ENCODE data around the gene ADA.

Gene ADA

DNA sequence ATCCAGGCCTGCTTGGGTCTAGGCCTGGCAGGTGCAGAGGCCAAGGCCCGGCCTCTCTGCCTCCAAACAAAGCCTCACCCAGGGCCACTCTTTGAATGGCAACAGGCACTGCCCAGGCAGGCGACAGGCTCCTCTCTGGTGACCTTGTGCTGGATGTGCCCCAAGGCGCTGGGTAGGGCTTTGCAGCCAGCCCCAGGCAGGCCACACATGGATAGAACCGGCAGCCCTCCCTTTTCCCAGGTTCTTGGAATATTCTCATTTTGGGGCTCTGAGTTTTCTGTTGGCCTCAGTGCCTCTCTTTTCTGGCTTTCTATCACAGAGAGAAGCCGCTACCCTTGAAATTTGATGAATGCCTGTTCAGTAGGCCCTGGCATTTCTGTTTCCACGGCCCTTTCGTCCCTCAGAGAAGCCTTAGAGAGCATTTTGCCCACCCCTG is 50.2 kb downstream of the ADA start:
- TF ChIP-seq, protein P1, sequence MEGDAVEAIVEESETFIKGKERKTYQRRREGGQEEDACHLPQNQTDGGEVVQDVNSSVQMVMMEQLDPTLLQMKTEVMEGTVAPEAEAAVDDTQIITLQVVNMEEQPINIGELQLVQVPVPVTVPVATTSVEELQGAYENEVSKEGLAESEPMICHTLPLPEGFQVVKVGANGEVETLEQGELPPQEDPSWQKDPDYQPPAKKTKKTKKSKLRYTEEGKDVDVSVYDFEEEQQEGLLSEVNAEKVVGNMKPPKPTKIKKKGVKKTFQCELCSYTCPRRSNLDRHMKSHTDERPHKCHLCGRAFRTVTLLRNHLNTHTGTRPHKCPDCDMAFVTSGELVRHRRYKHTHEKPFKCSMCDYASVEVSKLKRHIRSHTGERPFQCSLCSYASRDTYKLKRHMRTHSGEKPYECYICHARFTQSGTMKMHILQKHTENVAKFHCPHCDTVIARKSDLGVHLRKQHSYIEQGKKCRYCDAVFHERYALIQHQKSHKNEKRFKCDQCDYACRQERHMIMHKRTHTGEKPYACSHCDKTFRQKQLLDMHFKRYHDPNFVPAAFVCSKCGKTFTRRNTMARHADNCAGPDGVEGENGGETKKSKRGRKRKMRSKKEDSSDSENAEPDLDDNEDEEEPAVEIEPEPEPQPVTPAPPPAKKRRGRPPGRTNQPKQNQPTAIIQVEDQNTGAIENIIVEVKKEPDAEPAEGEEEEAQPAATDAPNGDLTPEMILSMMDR (IDR thresholded peaks at IDR 0.05; ENCODE audit: control insufficient read depth, extremely low read depth, insufficient read depth), result no peak
- DNase-seq (ENCODE audit: low read depth), result no peak
- H3K4me3 ChIP-seq (ENCODE audit: low read depth, low read length), result no peak overlapping the region

DNA sequence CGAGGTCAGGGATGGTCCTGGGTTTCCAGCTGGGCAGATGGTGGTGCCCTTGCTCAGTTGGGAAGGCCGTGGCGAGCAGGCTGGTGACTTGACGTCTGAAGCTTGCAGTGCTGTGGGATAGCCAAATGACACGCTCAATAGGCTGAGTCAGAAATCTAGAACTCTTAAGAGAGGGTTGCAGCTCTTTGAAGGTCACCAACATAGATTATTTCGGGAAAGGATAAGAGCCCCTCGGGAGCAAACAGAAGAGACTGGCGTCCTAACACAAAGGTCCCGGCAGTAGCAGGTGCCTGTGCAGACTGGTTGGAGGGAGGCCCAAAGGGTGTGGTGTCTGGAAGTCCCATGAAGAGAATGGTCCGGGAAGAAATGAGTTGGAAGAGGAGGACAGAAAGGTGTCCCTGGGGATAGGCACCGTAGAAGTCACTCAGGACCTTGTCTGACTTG is 50.7 kb downstream of the ADA start:
- no peak for DNase-seq (ENCODE audit: low read depth)
- no peak overlapping the region for H3K4me3 ChIP-seq (ENCODE audit: low read depth, low read length)
- TF ChIP-seq, protein P1 (IDR thresholded peaks at IDR 0.05; ENCODE audit: control insufficient read depth, extremely low read depth, insufficient read depth), result no peak

DNA sequence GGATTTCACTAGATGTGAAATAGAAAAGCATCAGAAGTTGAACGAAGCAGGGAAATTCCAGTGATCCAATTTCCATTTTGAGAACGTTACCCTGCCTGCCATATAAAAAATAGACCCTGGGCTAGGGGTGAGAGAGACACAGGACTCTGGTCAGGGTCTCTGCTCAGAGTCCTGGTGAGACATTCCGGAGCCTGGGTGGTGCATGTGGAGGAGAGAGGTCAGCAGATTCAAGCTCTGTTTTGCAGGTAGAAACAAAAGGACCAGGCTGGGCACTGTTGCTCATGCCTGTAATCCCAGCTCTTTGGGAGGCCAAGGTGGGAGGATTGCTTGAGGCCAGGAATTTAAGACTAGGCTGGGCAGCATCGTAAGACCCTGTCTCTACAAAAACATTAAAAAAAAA is 51.2 kb downstream of the ADA start:
- no peak overlapping the region for H3K4me3 ChIP-seq (ENCODE audit: low read depth, low read length)
- DNase-seq (ENCODE audit: low read depth), result no peak
- TF ChIP-seq, protein P1 (IDR thresholded peaks at IDR 0.05; ENCODE audit: control insufficient read depth, extremely low read depth, insufficient read depth), result no peak

DNA sequence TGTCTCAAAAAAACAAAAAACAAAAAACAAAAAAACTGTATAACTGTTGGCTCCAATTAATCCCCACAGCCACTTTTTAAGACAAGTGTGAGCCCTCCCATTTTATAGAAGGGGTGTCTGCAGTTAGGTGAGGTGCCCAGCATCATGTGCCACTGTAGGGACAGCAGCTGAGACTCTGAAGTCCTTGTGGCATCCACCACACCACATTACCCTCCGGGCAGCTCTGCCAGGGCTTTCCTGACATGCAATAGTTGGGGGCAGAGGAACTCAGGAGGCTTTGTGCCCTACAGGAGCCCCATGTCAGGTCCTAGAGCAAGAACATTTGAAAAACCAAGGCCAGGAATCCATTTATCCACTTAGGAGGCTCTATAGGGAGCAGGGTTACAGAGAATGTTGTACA is 51.8 kb downstream of the ADA start:
- no peak overlapping the region for H3K4me3 ChIP-seq (ENCODE audit: low read depth, low read length)
- TF ChIP-seq, protein P1 (IDR thresholded peaks at IDR 0.05; ENCODE audit: control insufficient read depth, extremely low read depth, insufficient read depth), result no peak

DNA sequence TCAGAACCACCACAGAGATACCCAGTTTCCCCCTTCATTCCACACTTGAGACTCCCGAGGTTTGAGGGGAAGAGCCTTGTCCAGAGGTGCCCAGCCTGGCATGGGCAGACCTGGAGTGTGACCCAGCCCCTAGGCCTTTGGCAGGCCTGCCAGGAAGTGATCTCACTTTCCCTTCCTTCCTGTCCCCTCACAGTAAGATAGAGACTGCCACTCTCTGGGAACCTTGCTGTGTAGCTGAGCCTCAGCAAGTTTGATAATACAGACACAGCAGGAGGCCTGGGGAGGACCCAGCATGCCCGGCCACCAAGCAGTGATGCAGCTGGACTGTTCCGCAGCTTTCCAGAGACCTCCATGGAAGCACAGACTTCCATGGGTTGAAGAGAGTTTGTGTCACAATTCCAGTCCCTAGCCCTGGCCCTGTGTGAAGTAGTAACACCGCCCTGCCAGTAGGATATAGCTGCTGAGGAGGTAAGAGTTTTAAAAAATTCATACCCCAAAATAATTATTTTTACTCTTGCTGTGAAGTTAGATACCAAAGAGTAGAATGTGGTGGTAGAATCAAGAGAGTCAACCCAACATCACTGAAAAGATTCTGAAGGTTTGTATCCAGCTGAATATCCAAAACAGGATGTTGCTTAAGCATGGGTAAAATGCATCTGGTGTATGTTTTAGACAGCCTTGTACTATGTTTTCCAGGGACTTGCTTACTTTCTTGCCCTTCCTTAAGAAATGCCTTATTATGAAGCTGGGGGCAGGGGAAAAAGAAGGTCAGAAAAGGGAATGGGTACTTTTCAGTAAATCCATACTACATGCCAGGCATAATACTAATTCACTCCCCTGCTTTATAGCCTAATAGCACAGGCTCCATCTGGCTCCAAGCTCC is 52.8 kb downstream of the ADA start:
- TF ChIP-seq, protein P1 (IDR thresholded peaks at IDR 0.05; ENCODE audit: control insufficient read depth, extremely low read depth, insufficient read depth), result no peak
- no peak overlapping the region for H3K4me3 ChIP-seq (ENCODE audit: low read depth, low read length)
- no peak for DNase-seq (ENCODE audit: low read depth)

More for the DNA sequence above, 51.8 kb downstream of the ADA start:
- no peak for DNase-seq (ENCODE audit: low read depth)

DNA sequence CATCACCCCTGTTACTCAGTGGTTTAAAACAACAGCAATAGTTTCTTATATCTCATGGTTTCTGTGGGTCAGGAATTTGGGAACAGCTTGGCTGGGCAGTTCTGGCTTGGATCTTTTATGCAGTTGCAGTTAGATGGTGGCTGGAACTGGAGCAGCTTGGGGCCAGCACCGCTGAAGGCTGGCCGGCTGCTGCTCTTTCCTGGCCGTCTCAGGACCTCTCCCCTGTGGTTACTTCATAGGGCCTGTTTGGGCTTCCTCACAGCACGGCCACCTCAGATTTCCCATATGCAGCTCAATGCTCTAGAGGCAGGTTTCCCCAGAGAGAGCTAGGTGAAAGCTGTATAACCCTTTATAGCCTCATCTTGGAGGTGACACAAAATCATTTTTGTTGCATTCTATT is 53.6 kb downstream of the ADA start:
- no peak for DNase-seq (ENCODE audit: low read depth)
- no peak overlapping the region for H3K4me3 ChIP-seq (ENCODE audit: low read depth, low read length)
- TF ChIP-seq, protein P1 (IDR thresholded peaks at IDR 0.05; ENCODE audit: control insufficient read depth, extremely low read depth, insufficient read depth), result no peak
